ENCODE data around the gene NFKBIE. TPM values are rescaled to one million over a fixed set of nuclear protein-coding genes. Genes with fewer than 3 reads are reported as not detected.

Gene NFKBIE
- total RNA-seq, 1 donor from 2014 or later, result 25.1 TPM

DNA sequence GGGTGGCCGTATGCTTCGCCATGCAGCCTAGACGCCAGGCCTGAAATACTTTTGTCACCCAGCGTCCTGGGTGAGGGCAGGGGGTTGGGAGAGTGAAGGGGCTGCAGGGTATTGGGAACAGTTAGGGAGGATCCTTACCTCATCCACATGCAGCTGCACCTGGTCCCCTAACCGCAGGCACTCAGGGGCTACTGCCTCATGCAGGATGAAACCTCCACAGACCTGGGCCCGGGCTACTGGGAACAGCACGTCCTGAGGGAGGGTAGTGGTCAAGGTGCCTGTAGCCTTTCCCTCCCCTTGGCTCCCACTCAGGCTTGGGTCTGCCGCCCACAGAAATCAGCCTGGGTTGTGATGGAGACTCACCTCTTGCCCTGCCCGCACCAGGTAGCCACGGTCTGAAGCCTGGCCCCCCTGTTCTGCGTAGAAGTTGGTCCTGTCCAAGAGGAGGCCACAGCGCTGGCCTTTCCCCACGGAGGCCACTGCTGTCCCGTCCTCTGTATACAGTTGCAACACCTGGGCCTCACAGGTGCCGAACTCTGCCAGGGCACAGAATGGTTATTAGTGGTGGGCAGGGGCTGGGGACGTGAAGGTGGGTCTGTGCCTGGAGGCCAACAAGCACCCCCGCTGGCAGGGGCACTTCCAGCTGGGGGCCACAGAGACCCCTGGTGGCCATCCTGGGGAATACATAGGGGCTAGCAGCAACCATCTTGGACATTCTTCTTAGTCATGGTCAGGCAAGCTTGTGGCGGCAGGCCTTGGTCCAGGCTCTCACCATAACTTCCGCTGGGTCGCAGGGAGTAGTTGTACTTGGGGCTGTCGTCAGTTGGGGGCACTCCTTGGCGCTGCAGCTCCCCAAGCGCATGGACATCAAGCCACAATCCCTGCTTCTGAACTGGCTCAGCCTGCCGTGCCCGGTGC, 39.2 kb upstream of the NFKBIE start:
- Mint-ChIP-seq H3K4me1 (ENCODE audit: low read depth) (no peaks in the 10 kb centered on the region), H3K36me3 (ENCODE audit: low read depth) (peaks cover 62% of the 10 kb centered on the region), H3K9me3 (no peaks in the 10 kb centered on the region), H3K4me3 (ENCODE audit: low read depth) (no peak overlapping the region), H3K27me3 (ENCODE audit: low read depth) (no peaks in the 10 kb centered on the region), H3K27ac (no peak overlapping the region)
- no peak for DNase-seq (ENCODE audit: low spot score)
- intact Hi-C loops (cut with micrococcal nuclease), result loop anchor here (2.0 kb wide), 1 partner anchor 36 kb away; no protein-coding TSS in a partner anchor

DNA sequence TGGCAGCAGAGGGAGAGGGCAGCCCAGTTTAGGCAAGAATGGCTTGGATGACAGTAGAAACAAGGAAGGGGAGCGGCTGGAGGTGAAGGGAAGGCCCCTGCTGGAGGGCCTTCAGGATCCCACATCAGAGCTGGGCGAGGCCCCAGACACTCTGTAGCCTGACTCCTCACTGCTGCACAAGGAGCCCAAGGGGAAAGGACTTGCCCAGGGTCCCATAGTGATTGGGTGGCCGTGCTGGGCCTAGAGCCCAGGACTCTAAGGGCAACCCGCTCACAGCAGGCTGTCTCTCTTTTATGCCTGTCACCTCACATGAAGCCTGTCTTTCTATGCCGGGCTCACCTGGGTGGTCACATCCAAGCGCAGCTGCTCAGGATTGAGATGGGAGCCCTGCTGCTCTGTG, 38.5 kb upstream of the NFKBIE start:
- Mint-ChIP-seq H3K36me3 (ENCODE audit: low read depth) (peaks cover 61% of the 10 kb centered on the region), H3K9me3 (no peaks in the 10 kb centered on the region), H3K4me3 (ENCODE audit: low read depth) (no peak overlapping the region), H3K27ac (no peak overlapping the region), H3K4me1 (ENCODE audit: low read depth) (no peaks in the 10 kb centered on the region), H3K27me3 (ENCODE audit: low read depth) (no peaks in the 10 kb centered on the region)
- no peak for DNase-seq (ENCODE audit: low spot score)
- intact Hi-C loops (cut with micrococcal nuclease), result loop anchor here (2.0 kb wide), 1 partner anchor 35 kb away; no protein-coding TSS in a partner anchor

DNA sequence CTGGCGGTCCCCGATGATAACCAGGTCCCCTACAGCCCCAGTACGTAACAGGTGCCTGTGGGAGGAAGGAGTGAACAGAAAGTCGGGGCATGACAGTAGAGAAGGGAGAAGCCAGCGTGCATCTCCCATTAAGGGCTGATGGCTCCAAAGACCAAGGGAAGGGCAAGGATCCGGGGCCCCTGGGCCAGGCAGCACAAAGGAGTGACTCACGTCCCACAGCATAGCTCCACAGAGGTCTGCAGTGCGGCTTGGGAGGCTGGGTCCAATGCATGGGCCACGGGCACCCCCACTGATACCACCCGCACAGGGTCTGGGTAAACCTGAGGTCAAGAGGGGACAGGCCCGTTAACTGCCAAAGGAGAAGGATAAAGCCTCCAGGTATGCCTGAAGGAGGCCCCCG, 37.5 kb upstream of the NFKBIE start:
- H3K27me3 Mint-ChIP-seq (ENCODE audit: low read depth), result peaks cover 6% of the 10 kb centered on the region
- H3K4me3 Mint-ChIP-seq (ENCODE audit: low read depth), result no peak overlapping the region
- intact Hi-C loops (cut with micrococcal nuclease), result no loop called here
- H3K27ac Mint-ChIP-seq, result no peak overlapping the region
- peaks cover 57% of the 10 kb centered on the region for H3K36me3 Mint-ChIP-seq (ENCODE audit: low read depth)
- H3K4me1 Mint-ChIP-seq (ENCODE audit: low read depth), result no peaks in the 10 kb centered on the region
- H3K9me3 Mint-ChIP-seq, result no peaks in the 10 kb centered on the region
- DNase-seq (ENCODE audit: low spot score), result no peak

DNA sequence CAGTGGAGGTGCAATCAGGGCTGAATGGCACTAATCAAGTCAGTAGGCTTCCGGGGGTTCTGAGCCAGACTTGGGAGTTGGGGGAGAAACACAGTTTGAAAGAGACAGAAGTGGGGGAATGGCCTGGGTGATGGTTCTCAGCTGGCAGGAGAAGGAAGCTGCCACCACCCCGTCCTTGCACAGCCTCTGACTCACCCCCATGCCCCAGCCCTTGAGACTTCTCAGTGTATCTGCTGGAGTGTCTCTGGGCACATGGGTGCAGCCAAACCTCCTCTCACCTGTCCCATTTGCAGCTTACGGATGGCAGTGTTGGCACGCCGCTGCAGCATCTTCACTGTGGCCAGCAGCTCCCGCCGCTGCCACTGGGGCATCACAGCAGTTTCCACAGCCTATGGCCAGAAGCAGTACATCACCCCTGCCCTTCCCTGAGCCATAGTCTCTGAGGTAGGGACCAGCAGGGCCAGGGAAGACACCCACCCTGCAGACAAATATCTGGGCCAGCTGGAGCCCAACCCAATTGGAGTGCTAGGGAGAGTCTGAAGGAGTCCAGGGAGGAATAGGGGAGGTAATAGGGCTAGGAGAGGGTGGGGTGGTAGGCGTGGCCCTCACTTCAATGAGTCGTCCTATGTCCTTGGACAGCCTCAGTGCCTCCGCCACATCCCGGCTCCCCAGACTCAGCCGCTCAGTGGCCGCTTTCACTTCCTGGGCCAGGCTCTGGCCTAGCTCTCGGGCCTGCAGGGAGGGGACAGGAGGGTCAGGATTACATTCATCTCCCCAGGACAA, 36.6 kb upstream of the NFKBIE start:
- no peaks in the 10 kb centered on the region for H3K9me3 Mint-ChIP-seq
- H3K4me1 Mint-ChIP-seq (ENCODE audit: low read depth), result no peaks in the 10 kb centered on the region
- H3K4me3 Mint-ChIP-seq (ENCODE audit: low read depth), result no peak overlapping the region
- DNase-seq (ENCODE audit: low spot score), result no peak
- peaks cover 55% of the 10 kb centered on the region for H3K36me3 Mint-ChIP-seq (ENCODE audit: low read depth)
- no peak overlapping the region for H3K27ac Mint-ChIP-seq
- peaks cover 11% of the 10 kb centered on the region for H3K27me3 Mint-ChIP-seq (ENCODE audit: low read depth)
- intact Hi-C loops (cut with micrococcal nuclease), result no loop called here

DNA sequence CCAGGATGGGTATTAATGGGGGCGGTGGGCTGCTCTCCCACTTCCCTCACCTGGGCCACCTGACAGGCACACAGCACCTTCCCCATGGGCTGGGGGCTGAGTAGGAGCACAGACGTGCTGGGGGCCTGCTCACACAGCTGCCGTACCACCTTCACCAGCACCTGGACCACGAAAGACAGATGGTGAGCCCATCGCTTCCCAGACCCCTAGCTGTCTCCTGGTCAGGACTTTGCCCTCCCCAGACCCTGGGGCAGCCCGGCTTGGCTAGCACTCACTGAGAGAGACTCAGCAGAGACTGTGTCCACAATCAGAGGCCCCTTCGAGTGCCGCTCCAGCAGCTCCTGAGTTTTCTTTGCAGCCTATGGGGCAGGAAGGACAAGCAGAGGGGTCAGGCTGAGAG, 35.8 kb upstream of the NFKBIE start:
- H3K4me3 Mint-ChIP-seq (ENCODE audit: low read depth), result no peak overlapping the region
- no peaks in the 10 kb centered on the region for H3K4me1 Mint-ChIP-seq (ENCODE audit: low read depth)
- H3K27me3 Mint-ChIP-seq (ENCODE audit: low read depth), result peaks cover 20% of the 10 kb centered on the region
- H3K27ac Mint-ChIP-seq, result no peak overlapping the region
- DNase-seq (ENCODE audit: low spot score), result no peak
- peaks cover 55% of the 10 kb centered on the region for H3K36me3 Mint-ChIP-seq (ENCODE audit: low read depth)
- H3K9me3 Mint-ChIP-seq, result no peaks in the 10 kb centered on the region
- intact Hi-C loops (cut with micrococcal nuclease), result no loop called here

DNA sequence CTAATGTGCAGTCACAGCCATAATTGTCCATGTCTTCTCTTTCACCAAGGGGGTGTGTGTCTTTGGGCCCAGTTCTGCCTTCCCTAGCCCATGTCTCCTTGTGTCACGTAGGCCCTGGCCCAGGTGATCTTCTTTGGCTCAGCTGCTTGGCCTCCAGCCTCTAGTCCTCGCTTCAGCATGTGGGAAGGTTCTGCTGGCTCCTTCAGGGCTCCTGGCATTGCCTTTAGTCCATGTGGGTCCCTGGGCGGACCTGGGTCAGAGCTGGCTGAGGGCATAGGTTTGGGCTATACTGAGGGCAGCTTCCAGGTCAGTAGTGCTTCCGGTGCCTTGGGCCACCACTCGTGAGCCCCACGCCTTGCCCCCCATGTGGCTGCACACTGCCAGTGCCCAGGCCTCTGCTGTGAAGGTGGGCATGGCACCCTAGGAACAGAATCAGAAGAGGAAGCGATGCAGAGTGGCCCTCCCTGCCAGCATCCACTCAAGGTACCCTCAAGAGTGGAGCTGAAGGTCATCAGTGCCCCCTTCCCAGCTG, 35.0 kb upstream of the NFKBIE start:
- H3K27ac Mint-ChIP-seq, result no peak overlapping the region
- H3K27me3 Mint-ChIP-seq (ENCODE audit: low read depth), result peaks cover 25% of the 10 kb centered on the region
- H3K4me3 Mint-ChIP-seq (ENCODE audit: low read depth), result no peak overlapping the region
- DNase-seq (ENCODE audit: low spot score), result no peak
- H3K9me3 Mint-ChIP-seq, result no peaks in the 10 kb centered on the region
- H3K4me1 Mint-ChIP-seq (ENCODE audit: low read depth), result no peaks in the 10 kb centered on the region
- intact Hi-C loops (cut with micrococcal nuclease), result no loop called here
- peaks cover 49% of the 10 kb centered on the region for H3K36me3 Mint-ChIP-seq (ENCODE audit: low read depth)

DNA sequence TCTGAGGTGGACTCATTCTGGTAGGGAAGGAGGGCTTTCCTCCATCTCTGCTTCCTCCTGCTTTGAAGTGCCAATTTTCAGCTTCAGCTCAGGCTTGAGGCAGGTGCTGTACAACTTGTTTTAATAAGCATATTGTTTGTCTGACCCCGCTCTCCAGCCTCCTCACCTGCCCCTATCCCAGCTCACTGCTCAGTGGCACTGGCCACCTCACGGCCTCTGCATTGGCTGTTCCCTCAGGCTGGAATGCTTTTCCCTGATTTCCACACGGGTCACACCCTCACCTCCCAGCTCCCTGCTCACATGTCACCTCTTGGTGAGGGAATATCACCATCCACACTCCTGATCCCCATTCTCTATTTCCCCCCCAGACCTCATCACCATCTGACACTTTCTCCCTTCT, 33.5 kb upstream of the NFKBIE start:
- no peak overlapping the region for H3K27ac Mint-ChIP-seq
- intact Hi-C loops (cut with micrococcal nuclease), result no loop called here
- no peak overlapping the region for H3K4me3 Mint-ChIP-seq (ENCODE audit: low read depth)
- no peak for DNase-seq (ENCODE audit: low spot score)
- H3K27me3 Mint-ChIP-seq (ENCODE audit: low read depth), result peaks cover 34% of the 10 kb centered on the region
- no peaks in the 10 kb centered on the region for H3K9me3 Mint-ChIP-seq
- H3K4me1 Mint-ChIP-seq (ENCODE audit: low read depth), result no peaks in the 10 kb centered on the region
- H3K36me3 Mint-ChIP-seq (ENCODE audit: low read depth), result peaks cover 39% of the 10 kb centered on the region

DNA sequence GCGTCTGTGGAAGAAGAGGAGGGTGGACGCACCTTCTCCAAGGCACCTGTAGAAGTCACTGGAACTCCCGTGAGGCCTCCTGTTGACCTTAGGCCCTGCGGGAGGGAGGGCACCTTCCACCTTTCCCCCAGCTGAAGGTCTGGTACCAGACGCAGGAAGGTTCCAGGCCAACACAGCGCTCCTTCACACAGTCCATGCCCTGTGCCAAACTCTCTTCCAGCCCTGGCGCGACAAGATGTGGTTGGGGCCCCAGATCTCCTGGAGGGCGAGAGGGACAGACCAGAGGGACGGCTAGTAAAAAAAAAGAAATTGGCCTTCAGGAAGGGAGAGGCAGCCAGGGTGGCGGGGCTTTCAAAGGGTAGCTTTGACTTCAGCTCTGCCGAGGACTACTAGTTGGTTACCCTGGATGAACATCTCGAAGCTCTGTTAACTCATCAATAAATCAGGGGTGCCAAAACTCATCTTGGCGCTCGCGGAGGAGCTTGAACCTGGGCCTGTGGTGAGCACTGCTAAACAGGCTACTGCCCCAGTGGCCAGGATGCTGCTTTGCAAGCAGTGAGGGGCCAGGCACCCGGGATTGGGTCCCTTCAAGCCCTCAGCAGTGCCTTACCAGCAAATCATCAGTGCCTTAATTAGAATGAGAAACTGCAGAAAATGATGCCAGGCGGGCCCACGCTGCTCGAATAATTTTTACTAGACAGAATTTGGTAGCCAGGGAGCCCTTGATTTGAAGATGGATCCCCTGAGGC, 32.9 kb upstream of the NFKBIE start:
- intact Hi-C loops (cut with micrococcal nuclease), result no loop called here
- Mint-ChIP-seq H3K27ac (no peak overlapping the region), H3K4me1 (ENCODE audit: low read depth) (no peaks in the 10 kb centered on the region), H3K27me3 (ENCODE audit: low read depth) (peaks cover 39% of the 10 kb centered on the region), H3K36me3 (ENCODE audit: low read depth) (peaks cover 33% of the 10 kb centered on the region), H3K9me3 (no peaks in the 10 kb centered on the region), H3K4me3 (ENCODE audit: low read depth) (peak overlapping the region; percentile 26)
- no peak for DNase-seq (ENCODE audit: low spot score)

DNA sequence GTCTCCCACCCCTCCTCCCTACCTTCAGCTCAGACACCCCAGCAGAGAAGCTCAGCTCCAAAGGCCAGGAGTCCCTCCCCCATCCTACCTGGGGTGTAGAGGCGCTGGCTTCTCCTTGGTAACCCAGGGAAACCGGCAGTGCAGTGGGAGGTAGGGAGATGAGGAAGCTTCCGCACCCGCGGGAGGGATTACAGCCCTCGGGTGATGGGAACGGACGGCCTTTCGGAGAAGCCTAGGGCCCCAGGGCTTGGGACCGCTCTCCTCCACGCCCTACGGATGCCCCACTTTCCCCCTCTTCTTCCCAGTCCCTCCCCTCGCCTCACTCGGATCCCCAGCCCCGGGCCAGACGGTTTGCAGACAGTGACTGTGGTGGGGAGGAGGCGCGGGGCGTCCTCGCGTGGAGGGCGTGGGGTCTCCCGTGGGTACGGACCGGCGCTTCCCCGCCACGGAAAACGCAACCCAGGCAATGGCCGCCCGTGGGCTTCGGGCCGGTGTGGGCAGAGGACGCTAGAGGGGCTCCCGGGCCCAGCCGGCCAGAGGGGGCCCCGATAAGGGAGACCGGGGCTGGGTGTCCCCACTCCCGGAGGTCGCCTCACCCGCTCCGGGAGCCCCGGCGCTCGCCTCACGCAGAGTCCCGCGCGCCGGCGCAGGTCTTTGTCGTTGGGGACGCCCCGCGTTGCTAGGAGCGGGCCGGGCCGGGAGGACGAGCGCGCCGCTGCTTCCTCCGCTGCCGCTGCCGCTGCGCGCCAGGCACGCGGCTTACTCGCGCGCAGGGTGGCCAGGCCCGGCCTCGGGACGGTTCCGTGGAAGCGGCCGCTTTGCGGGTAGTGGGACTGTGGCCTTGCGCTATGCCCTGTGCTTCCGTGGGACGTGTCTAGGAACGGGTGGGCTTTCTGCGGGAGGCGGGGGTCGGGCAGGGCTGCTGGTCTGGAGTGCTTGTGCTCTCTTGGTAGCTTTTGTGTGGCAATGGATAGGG, 32.0 kb upstream of the NFKBIE start:
- Mint-ChIP-seq H3K27me3 (ENCODE audit: low read depth) (peaks cover 42% of the 10 kb centered on the region), H3K4me1 (ENCODE audit: low read depth) (no peaks in the 10 kb centered on the region), H3K36me3 (ENCODE audit: low read depth) (peaks cover 26% of the 10 kb centered on the region), H3K9me3 (no peaks in the 10 kb centered on the region), H3K4me3 (ENCODE audit: low read depth) (peak overlapping the region; percentile 26), H3K27ac (no peak overlapping the region)
- DNase-seq (ENCODE audit: low spot score), result peak; percentile 31
- intact Hi-C loops (cut with micrococcal nuclease), result no loop called here

DNA sequence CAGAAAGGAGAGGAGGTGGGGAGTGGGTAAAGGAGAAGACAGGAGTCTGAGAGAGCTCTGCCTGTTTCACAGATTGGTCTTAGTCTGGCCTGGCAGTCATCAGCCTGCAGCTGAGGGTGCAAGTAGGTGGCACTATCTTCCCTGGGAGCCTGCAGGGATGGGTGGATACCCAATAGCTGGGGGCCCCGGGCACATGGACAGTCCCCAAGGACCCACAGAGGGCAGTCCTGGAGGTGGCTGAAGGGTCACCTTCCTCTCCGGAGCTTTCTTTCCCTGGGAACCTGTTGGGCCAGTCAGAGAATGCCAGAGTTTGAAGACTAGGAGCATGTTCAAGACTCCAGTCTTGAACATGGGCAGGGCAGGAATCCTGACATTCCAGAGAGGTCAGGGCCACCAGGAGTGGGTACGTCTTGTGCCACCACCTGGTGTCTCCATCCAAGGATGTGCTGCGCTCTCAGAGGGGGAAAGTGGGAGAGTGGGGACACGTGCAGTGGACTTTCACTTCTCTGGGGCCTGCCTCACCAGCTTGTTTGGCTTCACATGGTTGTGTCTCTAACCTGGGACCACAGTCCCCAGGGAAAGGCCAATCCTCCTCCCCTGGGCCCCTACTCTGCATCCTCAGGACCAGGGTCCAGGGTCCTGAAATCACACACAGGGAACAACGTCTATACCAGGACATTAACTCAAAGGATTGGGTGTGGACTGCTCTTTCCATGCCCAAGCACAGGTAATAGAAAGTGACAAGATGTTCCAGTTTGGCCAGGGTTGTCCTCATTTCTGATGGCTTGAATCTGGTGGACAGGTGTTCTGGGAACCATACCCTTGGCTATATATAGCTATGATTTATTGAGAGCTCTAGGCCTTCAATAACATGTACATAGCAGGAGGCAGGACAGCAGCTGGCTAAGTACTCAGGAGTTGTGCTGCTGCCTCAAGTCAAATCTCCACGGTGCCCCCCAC, 29.8 kb upstream of the NFKBIE start:
- DNase-seq (ENCODE audit: low spot score), result no peak
- Mint-ChIP-seq H3K9me3 (no peaks in the 10 kb centered on the region), H3K36me3 (ENCODE audit: low read depth) (peaks cover 6% of the 10 kb centered on the region), H3K4me1 (ENCODE audit: low read depth) (no peaks in the 10 kb centered on the region), H3K4me3 (ENCODE audit: low read depth) (no peak overlapping the region), H3K27me3 (ENCODE audit: low read depth) (peaks cover 58% of the 10 kb centered on the region), H3K27ac (no peak overlapping the region)
- intact Hi-C loops (cut with micrococcal nuclease), result no loop called here
